ENCODE results near the gene RHBDD1. TPM values are rescaled to one million over a fixed set of nuclear protein-coding genes. Genes with fewer than 3 reads are reported as not detected.

The RHBDD1 gene
- total and polyA plus RNA-seq, 2 experiments from 2014 or later, result 24.3 to 33.7 TPM

DNA sequence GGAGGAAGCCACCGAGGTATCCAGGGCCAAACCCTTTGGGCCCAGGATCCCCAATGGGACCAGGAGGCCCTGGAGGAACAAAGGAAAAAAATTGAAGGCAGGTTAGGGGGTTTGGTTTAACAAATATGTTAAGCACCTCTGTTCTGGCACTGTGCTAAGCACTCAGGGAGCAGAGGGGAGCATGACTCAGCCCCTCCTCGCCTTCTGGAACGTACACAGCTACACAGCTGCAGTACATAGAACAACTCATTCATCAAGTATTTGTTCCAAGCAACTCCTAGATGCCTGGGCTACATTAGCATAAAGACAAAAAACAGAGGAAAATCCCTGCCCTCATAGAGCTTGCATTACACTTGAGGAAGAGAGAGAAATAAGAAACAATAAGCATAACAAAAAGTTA is 174.6 kb downstream of the RHBDD1 start:
- H3K9ac ChIP-seq, result no peak overlapping the region
- no peak overlapping the region for H3K27ac ChIP-seq
- no peak overlapping the region for H3K4me2 ChIP-seq (ENCODE audit: unreplicated experiment)
- in situ Hi-C loops (cut with MboI), result no loop called here
- H3K9me2 ChIP-seq (ENCODE audit: insufficient read depth), result no peaks in the 10 kb centered on the region
- 43 to 53% methylated on average over 3 of the region's 3 CpGs for WGBS, 2 experiments (ENCODE audit: low coverage in 1 of 2, low lambda C conversion rate in 2 of 2, missing lambda C conversion rate in 2 of 2)
- H3F3A ChIP-seq (ENCODE audit: insufficient read depth), result no peaks in the 10 kb centered on the region
- no peaks in the 10 kb centered on the region for H4K20me1 ChIP-seq (ENCODE audit: insufficient read depth)
- DNase-seq, result peak; percentile 29
- H3K27me3 ChIP-seq (replicated peaks; ENCODE audit: insufficient read depth), result no peaks in the 10 kb centered on the region
- no peaks in the 10 kb centered on the region for H3K79me2 ChIP-seq (ENCODE audit: insufficient read depth)
- H3K36me3 ChIP-seq (ENCODE audit: low read depth), result no peaks in the 10 kb centered on the region
- TF ChIP-seq EZH2 (IDR thresholded peaks at IDR 0.05; ENCODE audit: insufficient read depth, poor library complexity, severe bottlenecking) (no peak), EZH2phosphoT487 (IDR thresholded peaks at IDR 0.05; ENCODE audit: insufficient read depth, low read depth) (no peak)
- no peak overlapping the region for H3K4me3 ChIP-seq
- H3K4me1 ChIP-seq (ENCODE audit: insufficient read depth), result peaks cover 3% of the 10 kb centered on the region; the same call in 1 of the 2 replicates
- no peaks in the 10 kb centered on the region for H3K9me3 ChIP-seq (ENCODE audit: low read depth)
- H2AFZ ChIP-seq, result no peak overlapping the region

DNA sequence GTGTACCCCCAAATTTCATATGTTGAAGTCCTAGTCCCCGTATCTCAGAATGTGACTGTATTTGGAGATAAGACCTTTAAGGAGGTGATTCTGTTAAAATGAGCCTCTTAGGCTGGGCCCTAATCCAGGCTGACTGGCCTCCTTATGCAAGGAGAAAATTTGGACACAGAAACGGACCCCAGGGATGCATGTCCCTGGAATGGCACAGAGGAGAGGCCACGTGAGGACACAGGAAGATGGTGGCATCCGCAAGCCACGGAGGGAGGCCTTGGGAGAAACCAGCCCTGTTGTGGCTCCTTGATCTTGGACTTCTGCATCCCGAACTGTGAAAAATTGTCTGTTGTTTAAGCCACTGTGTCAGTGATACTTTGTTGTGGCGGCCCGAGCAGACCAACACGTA is 177.5 kb downstream of the RHBDD1 start:
- H3K27ac ChIP-seq, result no peak overlapping the region
- H3K4me2 ChIP-seq (ENCODE audit: unreplicated experiment), result no peak overlapping the region
- H3K4me1 ChIP-seq (ENCODE audit: insufficient read depth), result peaks cover 3% of the 10 kb centered on the region; the same call in 1 of the 2 replicates
- no peak overlapping the region for H3K9ac ChIP-seq
- in situ Hi-C loops (cut with MboI), result no loop called here
- no peak for TF ChIP-seq EZH2phosphoT487 (IDR thresholded peaks at IDR 0.05; ENCODE audit: insufficient read depth, low read depth)
- no peak for TF ChIP-seq EZH2 (IDR thresholded peaks at IDR 0.05; ENCODE audit: insufficient read depth, poor library complexity, severe bottlenecking)
- no peaks in the 10 kb centered on the region for H3K27me3 ChIP-seq (replicated peaks; ENCODE audit: insufficient read depth)
- H3K9me3 ChIP-seq (ENCODE audit: low read depth), result no peaks in the 10 kb centered on the region
- H4K20me1 ChIP-seq (ENCODE audit: insufficient read depth), result no peaks in the 10 kb centered on the region
- H3K79me2 ChIP-seq (ENCODE audit: insufficient read depth), result no peaks in the 10 kb centered on the region
- H3K4me3 ChIP-seq, result no peak overlapping the region
- no peak for DNase-seq
- H3K36me3 ChIP-seq (ENCODE audit: low read depth), result no peaks in the 10 kb centered on the region
- H2AFZ ChIP-seq, result no peak overlapping the region
- 78 to 79% methylated on average over 9 of the region's 9 CpGs for WGBS, 2 experiments (ENCODE audit: low coverage in 1 of 2, low lambda C conversion rate in 2 of 2, missing lambda C conversion rate in 2 of 2)
- H3K9me2 ChIP-seq (ENCODE audit: insufficient read depth), result no peaks in the 10 kb centered on the region
- H3F3A ChIP-seq (ENCODE audit: insufficient read depth), result no peaks in the 10 kb centered on the region

DNA sequence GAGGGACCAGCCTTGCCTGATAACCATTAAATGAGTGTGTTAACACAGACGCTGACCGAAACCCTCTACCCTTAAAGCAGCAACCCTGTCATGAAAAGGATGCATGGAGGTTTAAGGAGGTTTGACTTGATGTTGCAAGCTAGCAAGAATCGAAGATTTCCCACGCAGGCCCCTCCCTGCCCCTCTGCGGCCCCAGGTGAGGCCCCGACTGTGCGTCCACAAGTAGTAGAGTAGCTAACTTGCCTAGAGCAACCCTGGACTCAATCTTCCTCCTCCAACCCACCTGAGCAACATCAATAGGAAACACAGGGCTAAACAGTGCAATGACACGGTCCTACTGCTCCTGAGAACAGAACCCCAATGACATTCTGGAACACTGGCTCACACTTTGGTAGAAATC is 178.0 kb downstream of the RHBDD1 start:
- in situ Hi-C loops (cut with MboI), result no loop called here
- H3K4me3 ChIP-seq, result no peak overlapping the region
- H3F3A ChIP-seq (ENCODE audit: insufficient read depth), result no peaks in the 10 kb centered on the region
- H3K4me2 ChIP-seq (ENCODE audit: unreplicated experiment), result no peak overlapping the region
- H4K20me1 ChIP-seq (ENCODE audit: insufficient read depth), result no peaks in the 10 kb centered on the region
- 78 to 84% methylated on average over 8 of the region's 8 CpGs for WGBS, 2 experiments (ENCODE audit: low coverage in 1 of 2, low lambda C conversion rate in 2 of 2, missing lambda C conversion rate in 2 of 2)
- H2AFZ ChIP-seq, result no peak overlapping the region
- no peaks in the 10 kb centered on the region for H3K9me3 ChIP-seq (ENCODE audit: low read depth)
- TF ChIP-seq EZH2phosphoT487 (IDR thresholded peaks at IDR 0.05; ENCODE audit: insufficient read depth, low read depth) (no peak), EZH2 (IDR thresholded peaks at IDR 0.05; ENCODE audit: insufficient read depth, poor library complexity, severe bottlenecking) (no peak)
- H3K79me2 ChIP-seq (ENCODE audit: insufficient read depth), result no peaks in the 10 kb centered on the region
- H3K4me1 ChIP-seq (ENCODE audit: insufficient read depth), result peaks cover 3% of the 10 kb centered on the region; the same call in 1 of the 2 replicates
- H3K9me2 ChIP-seq (ENCODE audit: insufficient read depth), result no peaks in the 10 kb centered on the region
- no peaks in the 10 kb centered on the region for H3K36me3 ChIP-seq (ENCODE audit: low read depth)
- no peak for DNase-seq
- H3K27ac ChIP-seq, result no peak overlapping the region
- H3K27me3 ChIP-seq (replicated peaks; ENCODE audit: insufficient read depth), result no peaks in the 10 kb centered on the region
- H3K9ac ChIP-seq, result no peak overlapping the region

DNA sequence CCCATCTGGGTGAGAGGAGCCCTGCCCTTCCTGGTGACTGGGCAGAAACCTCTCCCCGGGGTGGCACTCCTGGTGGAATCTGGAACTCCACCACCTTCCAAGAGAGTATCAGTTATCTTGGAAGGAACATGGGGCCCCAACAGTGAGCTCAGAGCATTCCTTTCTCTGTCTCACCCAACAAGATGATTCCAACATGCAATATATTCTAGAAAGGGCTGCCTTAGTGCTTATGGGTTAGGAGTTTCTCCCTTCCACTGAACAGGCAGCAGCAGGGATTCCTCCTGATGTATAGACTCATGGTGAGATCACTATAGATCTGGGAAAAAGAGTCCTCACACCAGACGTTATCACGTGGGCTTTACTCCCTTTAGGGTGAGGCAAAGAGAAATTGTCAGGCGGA is 181.0 kb downstream of the RHBDD1 start:
- Histone ChIP-seq H3K9me3 (ENCODE audit: low read depth) (no peaks in the 10 kb centered on the region), H3K9me2 (ENCODE audit: insufficient read depth) (no peaks in the 10 kb centered on the region), H3K79me2 (ENCODE audit: insufficient read depth) (no peaks in the 10 kb centered on the region), H3K27ac (no peak overlapping the region), H3K27me3 (replicated peaks; ENCODE audit: insufficient read depth) (no peaks in the 10 kb centered on the region), H3K4me2 (ENCODE audit: unreplicated experiment) (no peak overlapping the region), H3K4me1 (ENCODE audit: insufficient read depth) (no peaks in the 10 kb centered on the region), H3K4me3 (no peak overlapping the region), H4K20me1 (ENCODE audit: insufficient read depth) (no peaks in the 10 kb centered on the region), H3K36me3 (ENCODE audit: low read depth) (no peaks in the 10 kb centered on the region), H2AFZ (no peak overlapping the region), H3F3A (ENCODE audit: insufficient read depth) (no peaks in the 10 kb centered on the region), H3K9ac (no peak overlapping the region)
- WGBS, 2 experiments (ENCODE audit: low coverage in 1 of 2, low lambda C conversion rate in 2 of 2, missing lambda C conversion rate in 2 of 2), result 73 to 74% methylated on average over 4 of the region's 4 CpGs
- TF ChIP-seq EZH2 (IDR thresholded peaks at IDR 0.05; ENCODE audit: insufficient read depth, poor library complexity, severe bottlenecking), result no peak
- TF ChIP-seq EZH2phosphoT487 (IDR thresholded peaks at IDR 0.05; ENCODE audit: insufficient read depth, low read depth), result no peak
- peak; percentile 41 for DNase-seq
- in situ Hi-C loops (cut with MboI), result no loop called here

DNA sequence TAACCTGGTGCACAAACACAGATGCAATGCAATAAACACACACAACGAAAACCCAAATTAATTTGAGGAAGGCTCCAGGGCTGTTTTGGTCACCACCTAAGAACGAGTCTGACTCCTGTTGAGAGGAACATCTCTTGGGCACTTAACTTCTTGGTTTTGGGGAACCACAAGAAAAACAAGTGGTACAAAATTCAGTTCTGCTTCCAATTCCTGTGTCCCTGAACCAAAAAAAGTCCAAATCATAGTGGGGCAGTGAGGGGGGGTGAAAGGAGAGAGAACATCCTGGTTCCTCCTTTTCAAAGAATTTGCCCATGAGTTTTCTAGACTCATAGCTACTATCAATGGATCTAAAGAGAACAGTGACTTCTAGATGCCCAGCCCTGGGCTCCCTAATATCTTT is 184.6 kb downstream of the RHBDD1 start:
- H3F3A ChIP-seq (ENCODE audit: insufficient read depth), result no peaks in the 10 kb centered on the region
- H3K36me3 ChIP-seq (ENCODE audit: low read depth), result no peaks in the 10 kb centered on the region
- H3K27ac ChIP-seq, result no peak overlapping the region
- TF ChIP-seq EZH2phosphoT487 (IDR thresholded peaks at IDR 0.05; ENCODE audit: insufficient read depth, low read depth) (no peak), EZH2 (IDR thresholded peaks at IDR 0.05; ENCODE audit: insufficient read depth, poor library complexity, severe bottlenecking) (no peak)
- 49 to 58% methylated on average over 2 of the region's 2 CpGs for WGBS, 2 experiments (ENCODE audit: low coverage in 1 of 2, low lambda C conversion rate in 2 of 2, missing lambda C conversion rate in 2 of 2)
- no peaks in the 10 kb centered on the region for H4K20me1 ChIP-seq (ENCODE audit: insufficient read depth)
- no peaks in the 10 kb centered on the region for H3K79me2 ChIP-seq (ENCODE audit: insufficient read depth)
- H3K4me1 ChIP-seq (ENCODE audit: insufficient read depth), result no peaks in the 10 kb centered on the region
- H3K4me3 ChIP-seq, result no peak overlapping the region
- H3K9ac ChIP-seq, result no peak overlapping the region
- H3K4me2 ChIP-seq (ENCODE audit: unreplicated experiment), result no peak overlapping the region
- no peak for DNase-seq
- in situ Hi-C loops (cut with MboI), result no loop called here
- no peak overlapping the region for H2AFZ ChIP-seq
- H3K9me3 ChIP-seq (ENCODE audit: low read depth), result no peaks in the 10 kb centered on the region
- H3K9me2 ChIP-seq (ENCODE audit: insufficient read depth), result no peaks in the 10 kb centered on the region
- no peaks in the 10 kb centered on the region for H3K27me3 ChIP-seq (replicated peaks; ENCODE audit: insufficient read depth)

All from GM23248 (cell line).